ENCODE data around the gene ABCA7. TPM values are rescaled to one million over a fixed set of nuclear protein-coding genes. Genes with fewer than 3 reads are reported as not detected.

The ABCA7 gene
- total and polyA plus RNA-seq, 2 experiments from 2014 or later, result 2.1 to 2.6 TPM

DNA sequence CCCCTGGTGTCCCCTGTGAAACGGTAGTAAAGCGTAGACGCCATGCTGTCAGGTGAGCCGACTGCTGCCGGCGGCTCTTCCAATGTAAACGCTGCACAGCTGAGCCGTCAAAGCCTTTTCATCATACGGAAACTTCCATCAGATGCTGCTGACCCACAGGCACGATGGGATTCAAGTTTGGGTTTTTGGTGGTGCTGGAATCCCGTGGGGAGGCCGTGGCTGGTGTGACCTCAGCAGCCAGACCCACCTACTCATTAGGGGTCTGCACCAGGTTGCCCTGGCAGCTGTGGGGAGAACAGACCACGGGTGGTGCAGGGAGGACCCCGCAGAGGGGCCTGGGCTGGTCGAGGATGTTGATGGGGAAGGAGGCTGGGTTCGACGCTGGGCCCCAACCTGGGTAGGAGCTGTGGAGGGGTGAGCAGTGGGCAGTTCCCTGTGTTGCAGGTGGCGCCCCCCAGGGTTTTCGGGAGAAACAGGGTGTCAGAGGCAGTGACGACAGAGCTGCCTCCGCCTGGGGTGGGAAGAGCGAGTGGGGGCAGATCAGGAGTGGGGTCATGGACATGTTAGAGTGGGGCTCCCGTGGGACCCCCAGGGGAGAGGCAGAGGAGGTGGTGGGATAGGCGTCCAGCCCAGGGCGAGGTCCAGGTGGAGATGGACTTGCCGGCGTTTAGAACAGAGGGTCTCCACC lies 33.1 kb upstream of the ABCA7 start:
- TF ChIP-seq EZH2 (IDR thresholded peaks at IDR 0.05; ENCODE audit: insufficient read depth, poor library complexity, severe bottlenecking) (no peak), EZH2phosphoT487 (IDR thresholded peaks at IDR 0.05; ENCODE audit: insufficient read depth, low read depth) (no peak)
- WGBS, 2 experiments (ENCODE audit: low coverage in 1 of 2, low lambda C conversion rate in 2 of 2, missing lambda C conversion rate in 2 of 2), result 67 to 68% methylated on average over 25 to 27 of the region's 27 CpGs
- in situ Hi-C loops (cut with MboI), result no loop called here
- Histone ChIP-seq H3K36me3 (ENCODE audit: low read depth) (no peaks in the 10 kb centered on the region), H3K4me1 (ENCODE audit: insufficient read depth) (no peaks in the 10 kb centered on the region), H3K4me3 (no peak overlapping the region), H3K4me2 (ENCODE audit: unreplicated experiment) (no peak overlapping the region), H2AFZ (no peak overlapping the region), H3K9ac (no peak overlapping the region), H3F3A (ENCODE audit: insufficient read depth) (no peaks in the 10 kb centered on the region), H3K27me3 (replicated peaks; ENCODE audit: insufficient read depth) (no peaks in the 10 kb centered on the region), H3K79me2 (ENCODE audit: insufficient read depth) (0 out of 2 replicates have a peak, but pooled peaks cover 2% of the 10 kb centered on the region), H3K9me2 (ENCODE audit: insufficient read depth) (no peaks in the 10 kb centered on the region), H3K9me3 (ENCODE audit: low read depth) (no peaks in the 10 kb centered on the region), H3K27ac (no peak overlapping the region), H4K20me1 (ENCODE audit: insufficient read depth) (no peaks in the 10 kb centered on the region)
- no peak for DNase-seq

DNA sequence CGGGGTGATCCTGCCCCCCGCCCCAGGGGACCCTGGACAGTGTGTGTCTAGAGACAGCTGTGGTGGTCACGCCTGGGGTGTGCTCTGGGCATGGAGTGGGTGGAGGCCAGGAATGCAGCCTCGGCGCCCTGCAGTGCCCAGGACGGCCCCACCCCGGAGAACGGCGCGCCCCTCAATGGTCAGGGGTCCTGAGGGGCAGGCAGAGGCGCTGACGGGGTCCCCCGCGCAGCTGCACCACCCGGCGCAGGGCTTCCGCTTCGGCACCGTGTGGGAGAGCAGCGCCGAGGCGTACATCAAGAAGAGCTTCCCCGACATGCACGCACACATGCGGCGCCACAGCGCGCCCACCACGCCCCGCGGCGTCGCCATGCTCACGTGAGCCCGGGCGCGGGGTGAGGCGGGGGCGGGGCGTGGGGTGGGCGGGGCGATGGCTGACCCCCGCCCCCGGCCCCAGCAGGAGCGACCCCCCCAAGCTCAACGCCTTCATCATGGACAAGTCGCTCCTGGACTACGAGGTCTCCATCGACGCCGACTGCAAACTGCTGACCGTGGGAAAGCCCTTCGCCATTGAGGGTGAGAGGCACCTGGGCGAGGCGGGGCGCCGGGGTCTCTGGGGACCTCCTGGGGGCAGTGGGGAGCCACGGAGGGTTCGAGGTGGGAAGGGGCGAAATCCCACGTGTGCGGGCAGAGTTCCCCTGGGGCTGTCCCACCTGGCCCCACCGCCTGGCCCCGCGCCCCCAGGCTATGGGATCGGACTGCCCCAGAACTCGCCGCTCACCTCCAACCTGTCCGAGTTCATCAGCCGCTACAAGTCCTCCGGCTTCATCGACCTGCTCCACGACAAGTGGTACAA lies 32.3 kb upstream of the ABCA7 start:
- Histone ChIP-seq H3K4me2 (ENCODE audit: unreplicated experiment) (no peak overlapping the region), H3F3A (ENCODE audit: insufficient read depth) (no peaks in the 10 kb centered on the region), H2AFZ (no peak overlapping the region), H3K9me2 (ENCODE audit: insufficient read depth) (no peaks in the 10 kb centered on the region), H3K79me2 (ENCODE audit: insufficient read depth) (peaks cover 9% of the 10 kb centered on the region; the same call in 1 of the 2 replicates), H3K9ac (no peak overlapping the region), H3K27ac (no peak overlapping the region), H3K4me1 (ENCODE audit: insufficient read depth) (no peaks in the 10 kb centered on the region), H3K9me3 (ENCODE audit: low read depth) (no peaks in the 10 kb centered on the region), H3K36me3 (ENCODE audit: low read depth) (no peaks in the 10 kb centered on the region), H3K27me3 (replicated peaks; ENCODE audit: insufficient read depth) (no peaks in the 10 kb centered on the region), H4K20me1 (ENCODE audit: insufficient read depth) (no peaks in the 10 kb centered on the region), H3K4me3 (no peak overlapping the region)
- no peak for DNase-seq
- TF ChIP-seq EZH2 (IDR thresholded peaks at IDR 0.05; ENCODE audit: insufficient read depth, poor library complexity, severe bottlenecking) (no peak), EZH2phosphoT487 (IDR thresholded peaks at IDR 0.05; ENCODE audit: insufficient read depth, low read depth) (no peak)
- in situ Hi-C loops (cut with MboI), result no loop called here
- WGBS, 2 experiments (ENCODE audit: low coverage in 1 of 2, low lambda C conversion rate in 2 of 2, missing lambda C conversion rate in 2 of 2), result 87 to 88% methylated on average over 30 to 71 of the region's 73 CpGs

DNA sequence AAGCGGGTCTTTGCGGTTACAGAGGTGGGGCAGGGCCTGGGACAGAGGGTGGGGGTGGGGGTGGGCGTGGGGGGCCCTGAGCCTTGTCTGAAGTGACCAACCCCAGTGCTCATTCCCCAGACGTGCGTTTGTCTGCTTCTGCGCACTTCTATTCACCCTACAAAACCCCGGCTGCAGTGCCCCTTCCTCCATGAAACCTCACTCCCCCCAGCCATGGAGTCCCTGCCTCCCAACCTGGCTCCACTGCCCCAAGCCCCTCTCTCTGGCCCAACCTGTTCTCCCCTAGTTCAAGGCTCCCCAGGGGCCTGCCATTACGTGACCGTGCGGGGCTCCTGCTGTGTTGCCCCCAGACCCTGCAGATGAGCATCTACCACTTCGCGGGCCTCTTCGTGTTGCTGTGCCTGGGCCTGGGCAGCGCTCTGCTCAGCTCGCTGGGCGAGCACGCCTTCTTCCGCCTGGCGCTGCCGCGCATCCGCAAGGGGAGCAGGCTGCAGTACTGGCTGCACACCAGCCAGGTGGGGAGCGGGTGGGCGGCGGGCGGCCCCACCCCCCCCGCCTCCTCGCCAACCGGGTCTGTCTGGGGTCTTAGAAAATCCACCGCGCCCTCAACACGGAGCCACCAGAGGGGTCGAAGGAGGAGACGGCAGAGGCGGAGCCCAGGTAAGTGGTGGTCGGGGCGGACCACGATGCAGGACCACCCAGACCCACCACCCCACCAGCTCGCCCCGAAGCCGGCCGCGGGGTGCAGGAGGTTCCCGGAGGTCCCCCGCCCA lies 31.5 kb upstream of the ABCA7 start:
- in situ Hi-C loops (cut with MboI), result no loop called here
- TF ChIP-seq EZH2phosphoT487 (IDR thresholded peaks at IDR 0.05; ENCODE audit: insufficient read depth, low read depth) (no peak), EZH2 (IDR thresholded peaks at IDR 0.05; ENCODE audit: insufficient read depth, poor library complexity, severe bottlenecking) (no peak)
- Histone ChIP-seq H3K9ac (no peak overlapping the region), H3K4me2 (ENCODE audit: unreplicated experiment) (no peak overlapping the region), H3K27ac (no peak overlapping the region), H3K79me2 (ENCODE audit: insufficient read depth) (peaks cover 18% of the 10 kb centered on the region), H3K9me3 (ENCODE audit: low read depth) (no peaks in the 10 kb centered on the region), H2AFZ (no peak overlapping the region), H3K4me1 (ENCODE audit: insufficient read depth) (no peaks in the 10 kb centered on the region), H3K27me3 (replicated peaks; ENCODE audit: insufficient read depth) (no peaks in the 10 kb centered on the region), H3K36me3 (ENCODE audit: low read depth) (no peaks in the 10 kb centered on the region), H3F3A (ENCODE audit: insufficient read depth) (no peaks in the 10 kb centered on the region), H3K4me3 (no peak overlapping the region), H4K20me1 (ENCODE audit: insufficient read depth) (no peaks in the 10 kb centered on the region), H3K9me2 (ENCODE audit: insufficient read depth) (no peaks in the 10 kb centered on the region)
- no peak for DNase-seq
- WGBS, 2 experiments (ENCODE audit: low coverage in 1 of 2, low lambda C conversion rate in 2 of 2, missing lambda C conversion rate in 2 of 2), result 91 to 98% methylated on average over 23 to 45 of the region's 45 CpGs
